Lower leg skin (tissue), 3 donors: ENCODE data around the gene TENM4.

Source experiments
- POLR2A ChIP-seq, 2 donors: fragments of 450-650 bp; IDR thresholded peaks; one replicate each; pipeline ENCODE4 v1.6.1; 2016 to 2017; ENCODE audit warnings: antibody characterized with exemption in 2 of 2, mild to moderate bottlenecking in 1 of 2, moderate library complexity in 1 of 2
- TF ChIP-seq, protein P1 (sequence below), 3 donors: fragments of 450-650 bp; IDR thresholded peaks; one replicate each; pipeline ENCODE4 v1.5.1; 2016; ENCODE audit warnings: antibody characterized with exemption in 3 of 3, mild to moderate bottlenecking in 3 of 3, moderate library complexity in 2 of 3

DNA sequence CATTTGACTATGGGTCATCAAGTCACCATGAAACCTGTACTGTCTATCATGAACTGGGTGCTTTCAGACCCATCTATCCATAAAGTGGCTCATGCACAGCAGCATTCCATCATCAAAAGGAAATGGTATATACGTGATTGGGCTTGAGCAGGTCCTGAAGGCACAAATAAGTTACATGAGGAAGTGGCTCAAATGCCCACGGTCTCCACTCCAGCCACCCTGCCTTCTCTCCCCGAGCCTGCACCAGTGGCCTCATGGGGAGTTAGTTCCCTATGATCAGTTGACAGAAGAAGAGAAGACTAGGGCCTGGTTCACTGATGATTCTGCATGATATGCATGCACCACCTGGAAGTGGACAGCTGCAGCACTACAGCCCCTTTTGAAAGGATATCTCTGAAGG lies 312.5 kb downstream of the TENM4 start:
- TF ChIP-seq, protein P1, sequence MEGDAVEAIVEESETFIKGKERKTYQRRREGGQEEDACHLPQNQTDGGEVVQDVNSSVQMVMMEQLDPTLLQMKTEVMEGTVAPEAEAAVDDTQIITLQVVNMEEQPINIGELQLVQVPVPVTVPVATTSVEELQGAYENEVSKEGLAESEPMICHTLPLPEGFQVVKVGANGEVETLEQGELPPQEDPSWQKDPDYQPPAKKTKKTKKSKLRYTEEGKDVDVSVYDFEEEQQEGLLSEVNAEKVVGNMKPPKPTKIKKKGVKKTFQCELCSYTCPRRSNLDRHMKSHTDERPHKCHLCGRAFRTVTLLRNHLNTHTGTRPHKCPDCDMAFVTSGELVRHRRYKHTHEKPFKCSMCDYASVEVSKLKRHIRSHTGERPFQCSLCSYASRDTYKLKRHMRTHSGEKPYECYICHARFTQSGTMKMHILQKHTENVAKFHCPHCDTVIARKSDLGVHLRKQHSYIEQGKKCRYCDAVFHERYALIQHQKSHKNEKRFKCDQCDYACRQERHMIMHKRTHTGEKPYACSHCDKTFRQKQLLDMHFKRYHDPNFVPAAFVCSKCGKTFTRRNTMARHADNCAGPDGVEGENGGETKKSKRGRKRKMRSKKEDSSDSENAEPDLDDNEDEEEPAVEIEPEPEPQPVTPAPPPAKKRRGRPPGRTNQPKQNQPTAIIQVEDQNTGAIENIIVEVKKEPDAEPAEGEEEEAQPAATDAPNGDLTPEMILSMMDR (IDR thresholded peaks at IDR 0.05): no peak
- no peak for TF ChIP-seq POLR2A (IDR thresholded peaks at IDR 0.05)
